Prostate gland (tissue), 2 donors: ENCODE results near the gene RAB30. TPM values are rescaled to one million over a fixed set of nuclear protein-coding genes. Genes with fewer than 3 reads are reported as not detected.

Experiments
- DNase-seq: peaks from one replicate; pipeline ENCODE4 v3.0.0-alpha.2; 2019; ENCODE audit warnings: low spot score
- H3K27ac ChIP-seq, 2 donors: fragments of 200-600 bp; sonication (generic); 2 replicates each; pipeline ENCODE4 v1.5.1; 2017 to 2019
- H3K27me3 ChIP-seq: fragments of 200-600 bp; sonication (generic); replicated peaks from 2 replicates; pipeline ENCODE4 v1.5.1; 2019; ENCODE audit not compliant: insufficient read depth
- H3K36me3 ChIP-seq, 2 donors: fragments of 200-600 bp; sonication (generic); 1 replicate in 1 of 2; 2 replicates in 1 of 2; pipeline versions ENCODE4 v1.5.1 to v1.8.1; 2017 to 2019
- H3K4me1 ChIP-seq: fragments of 200-600 bp; sonication (generic); replicated peaks from 2 replicates; pipeline ENCODE4 v1.5.1; 2019
- H3K4me3 ChIP-seq, 2 donors: fragments of 200-600 bp; sonication (generic); 2 replicates each; pipeline ENCODE4 v1.5.1; 2017 to 2019
- H3K9me3 ChIP-seq: fragments of 200-600 bp; sonication (generic); 2 replicates; pipeline ENCODE4 v1.5.1; 2017
- POLR2A ChIP-seq: fragments of 450-650 bp; IDR thresholded peaks from one replicate; pipeline ENCODE4 v1.6.1; 2016; ENCODE audit warnings: antibody characterized with exemption, mild to moderate bottlenecking
- POLR2AphosphoS5 ChIP-seq: sonication (generic); formaldehyde crosslinking; IDR thresholded peaks from one replicate; pipeline ENCODE4 v1.6.1; 2017; ENCODE audit warnings: antibody characterized with exemption
- WGBS: methylation state at CpG from one replicate; pipeline ENCODE4 v1.1.5; 2018; 5-methylcytosine and 5-hydroxymethylcytosine counted together
- intact Hi-C: fragments of 100-400 bp; cut with DNase I; formaldehyde crosslinking; loops from one replicate; pipeline ENCODE4 v1.14.2; 2022
- total RNA-seq, 2 donors: library from RNA; depleted of rRNA; stranded (reverse); fragments of >200 nt; gene quantifications; one replicate each; pipeline ENCODE4 v1.1.0, GENCODE V29; 2016
- TF ChIP-seq, protein P1 (sequence below), 4 experiments: fragments of 200-600 bp in 2 of 4; fragments of 450-650 bp in 2 of 4; sonication (generic) in 2 of 4; IDR thresholded peaks; 1 replicate in 3 of 4; 2 replicates in 1 of 4; pipeline ENCODE4 v1.5.1; 2016 to 2019; ENCODE audit warnings: antibody characterized with exemption in 4 of 4, mild to moderate bottlenecking in 2 of 4, moderate library complexity in 2 of 4

Gene RAB30
- total RNA-seq, 2 donors from 2014 or later, result 13.3 to 15.9 TPM

DNA sequence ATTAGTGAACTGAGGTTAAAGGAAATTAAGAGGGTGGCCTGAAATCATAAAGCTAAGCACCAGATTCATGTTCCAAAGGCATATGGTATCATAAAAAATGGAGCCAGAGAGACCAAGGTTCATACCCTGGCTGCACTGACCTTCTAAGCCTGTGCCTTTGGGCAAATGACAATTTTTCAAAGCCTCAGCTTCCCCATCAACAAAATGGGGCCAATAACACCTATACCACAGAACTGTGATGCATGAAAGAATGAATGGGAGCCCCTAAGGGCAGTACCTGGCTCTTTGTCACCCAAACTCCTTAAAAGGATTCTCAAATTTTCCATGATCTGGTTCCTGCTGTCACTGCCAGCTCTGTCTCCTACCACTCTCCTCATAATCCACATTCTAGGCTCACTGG lies 72.5 kb downstream of the RAB30 start:
- TF ChIP-seq POLR2AphosphoS5, result no peak
- TF ChIP-seq, protein P1, sequence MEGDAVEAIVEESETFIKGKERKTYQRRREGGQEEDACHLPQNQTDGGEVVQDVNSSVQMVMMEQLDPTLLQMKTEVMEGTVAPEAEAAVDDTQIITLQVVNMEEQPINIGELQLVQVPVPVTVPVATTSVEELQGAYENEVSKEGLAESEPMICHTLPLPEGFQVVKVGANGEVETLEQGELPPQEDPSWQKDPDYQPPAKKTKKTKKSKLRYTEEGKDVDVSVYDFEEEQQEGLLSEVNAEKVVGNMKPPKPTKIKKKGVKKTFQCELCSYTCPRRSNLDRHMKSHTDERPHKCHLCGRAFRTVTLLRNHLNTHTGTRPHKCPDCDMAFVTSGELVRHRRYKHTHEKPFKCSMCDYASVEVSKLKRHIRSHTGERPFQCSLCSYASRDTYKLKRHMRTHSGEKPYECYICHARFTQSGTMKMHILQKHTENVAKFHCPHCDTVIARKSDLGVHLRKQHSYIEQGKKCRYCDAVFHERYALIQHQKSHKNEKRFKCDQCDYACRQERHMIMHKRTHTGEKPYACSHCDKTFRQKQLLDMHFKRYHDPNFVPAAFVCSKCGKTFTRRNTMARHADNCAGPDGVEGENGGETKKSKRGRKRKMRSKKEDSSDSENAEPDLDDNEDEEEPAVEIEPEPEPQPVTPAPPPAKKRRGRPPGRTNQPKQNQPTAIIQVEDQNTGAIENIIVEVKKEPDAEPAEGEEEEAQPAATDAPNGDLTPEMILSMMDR (IDR thresholded peaks at IDR 0.05), result no peak
- TF ChIP-seq POLR2A, result no peak
- H3K9me3 ChIP-seq, result no peaks in the 10 kb centered on the region
- no peak overlapping the region for H3K4me3 ChIP-seq
- intact Hi-C loops, result no loop called here
- no peaks in the 10 kb centered on the region for H3K36me3 ChIP-seq
- H3K27ac ChIP-seq, result no peak overlapping the region
- no peak for DNase-seq
- H3K4me1 ChIP-seq, result no peaks in the 10 kb centered on the region
- no peaks in the 10 kb centered on the region for H3K27me3 ChIP-seq

DNA sequence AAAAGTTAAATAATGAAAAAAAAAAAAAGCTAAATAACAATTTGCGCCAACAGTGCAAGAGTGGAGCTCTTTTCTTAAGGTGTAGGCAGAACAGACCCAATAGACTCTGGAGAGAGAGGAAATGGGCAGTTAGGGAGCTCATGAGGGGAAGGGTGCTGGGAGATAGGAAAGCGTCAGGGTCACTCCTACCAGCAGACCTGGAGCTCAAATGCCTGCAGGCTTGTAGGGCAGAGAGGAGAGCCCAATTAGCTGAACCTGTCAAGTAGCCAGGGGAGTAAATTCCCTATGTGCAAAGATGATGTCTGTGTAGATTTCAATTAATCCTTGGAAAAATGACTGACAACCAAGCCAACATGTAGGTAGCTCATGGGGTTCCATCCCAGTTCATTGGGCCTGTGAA lies 73.0 kb downstream of the RAB30 start:
- H3K27ac ChIP-seq, result no peak overlapping the region
- intact Hi-C loops, result no loop called here
- WGBS, result 94% methylated on average over 2 of the region's 2 CpGs

DNA sequence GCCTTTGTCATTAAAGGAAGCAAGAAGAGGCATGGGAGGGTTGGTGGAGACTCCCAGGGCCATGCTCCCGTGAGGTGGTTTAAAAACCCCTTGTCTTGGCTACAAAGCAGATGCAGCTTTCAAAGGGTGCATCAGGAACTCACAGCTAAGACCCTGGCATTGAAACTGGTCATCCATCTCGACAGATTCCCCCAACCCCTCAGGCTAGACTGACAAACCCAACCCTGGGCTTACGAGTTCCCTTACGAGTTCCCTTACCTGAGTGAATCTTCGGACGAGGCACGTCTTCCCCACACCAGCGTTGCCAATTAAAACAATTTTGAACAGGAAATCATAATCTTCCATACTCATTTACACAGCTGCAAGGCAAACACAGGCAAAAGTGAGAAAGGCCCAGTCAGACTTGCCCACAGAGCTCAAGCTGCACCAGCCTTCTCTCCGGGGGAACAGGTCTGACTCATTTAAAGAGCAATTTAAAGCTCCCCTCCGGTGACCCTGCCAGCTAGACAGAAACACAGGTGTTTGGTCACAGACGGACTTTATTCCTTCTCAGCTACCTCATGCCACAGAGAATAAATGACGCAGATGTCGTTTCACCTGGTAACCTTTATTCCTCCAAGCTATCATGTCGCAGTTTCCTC lies 74.6 kb downstream of the RAB30 start:
- DNase-seq, result peak; percentile 38
- TF ChIP-seq POLR2A, result no peak
- TF ChIP-seq, protein P1 (IDR thresholded peaks at IDR 0.05), result no peak
- TF ChIP-seq POLR2AphosphoS5, result peak; percentile 46
- 44% methylated on average over 14 of the region's 14 CpGs for WGBS
- intact Hi-C loops, result no loop called here
- no peaks in the 10 kb centered on the region for H3K36me3 ChIP-seq
- H3K27me3 ChIP-seq, result no peaks in the 10 kb centered on the region
- H3K9me3 ChIP-seq, result no peaks in the 10 kb centered on the region
- no peak overlapping the region for H3K4me3 ChIP-seq
- H3K27ac ChIP-seq, result peak overlapping the region; percentile 29 to 37
- H3K4me1 ChIP-seq, result no peaks in the 10 kb centered on the region

More for the DNA sequence above, 73.0 kb downstream of the RAB30 start:
- Histone ChIP-seq H3K27me3 (no peaks in the 10 kb centered on the region), H3K36me3 (no peaks in the 10 kb centered on the region), H3K4me1 (no peaks in the 10 kb centered on the region), H3K9me3 (no peaks in the 10 kb centered on the region), H3K4me3 (no peak overlapping the region)
- TF ChIP-seq, protein P1 (IDR thresholded peaks at IDR 0.05), result no peak
- TF ChIP-seq POLR2A, result no peak
- TF ChIP-seq POLR2AphosphoS5, result no peak
- DNase-seq, result no peak

DNA sequence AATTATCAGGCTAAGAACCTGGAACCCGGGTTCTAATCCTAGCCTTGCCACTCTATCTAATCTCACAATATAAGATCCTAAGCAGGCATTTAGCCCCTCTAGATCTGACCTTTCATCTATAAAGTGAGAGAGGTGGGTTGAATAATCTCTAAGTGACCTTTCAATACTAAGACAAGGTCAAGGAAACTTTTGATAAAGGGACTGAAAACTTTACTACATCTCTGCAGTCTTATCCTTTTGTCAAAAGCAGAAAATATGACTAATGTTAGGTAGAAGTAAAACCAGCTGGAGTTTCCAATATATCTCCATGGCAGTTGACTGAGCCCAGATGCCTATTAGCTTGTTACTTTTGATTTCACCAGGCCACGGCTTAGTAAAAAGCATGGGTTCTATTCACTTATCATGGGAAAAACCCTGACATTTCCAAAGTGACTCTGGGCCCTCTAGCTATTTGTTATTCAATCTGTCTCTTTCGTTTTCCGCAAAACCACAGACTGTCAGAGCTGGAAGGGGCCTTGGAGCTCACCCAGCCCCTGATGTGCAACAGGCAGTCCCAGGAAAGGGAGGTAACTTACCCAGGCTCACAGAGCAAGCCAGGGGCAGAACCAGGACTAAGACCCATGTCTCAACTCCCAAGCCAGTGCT lies 75.8 kb downstream of the RAB30 start:
- peak overlapping the region in 1 of 2 donors; percentile 28 for H3K27ac ChIP-seq
- TF ChIP-seq POLR2AphosphoS5 (no peak), POLR2A (no peak)
- TF ChIP-seq, protein P1 (IDR thresholded peaks at IDR 0.05), result no peak
- no peaks in the 10 kb centered on the region for H3K36me3 ChIP-seq
- intact Hi-C loops, result no loop called here
- H3K4me1 ChIP-seq, result no peaks in the 10 kb centered on the region
- H3K4me3 ChIP-seq, result no peak overlapping the region
- H3K9me3 ChIP-seq, result no peaks in the 10 kb centered on the region
- H3K27me3 ChIP-seq, result no peaks in the 10 kb centered on the region
- DNase-seq, result no peak
- WGBS, result 49% methylated on average over 4 of the region's 4 CpGs

DNA sequence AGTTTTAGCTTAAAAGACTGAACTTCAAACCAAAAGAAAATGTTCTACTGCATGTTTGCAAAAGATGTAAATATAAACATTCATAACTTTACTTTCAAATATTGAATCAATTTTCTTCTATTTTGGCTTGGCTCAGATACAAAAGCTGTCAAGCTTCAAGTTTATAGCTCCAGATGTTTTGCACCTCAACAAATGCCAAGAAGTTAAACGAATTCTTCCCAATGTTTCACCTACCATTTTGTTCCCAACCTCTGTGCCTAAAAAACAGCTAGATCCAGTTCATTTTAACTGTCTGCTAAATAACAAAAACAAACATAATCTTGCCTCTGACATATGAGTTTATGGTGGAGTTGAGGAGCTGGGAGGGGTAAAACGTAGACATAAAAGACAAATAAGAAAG lies 76.5 kb downstream of the RAB30 start:
- TF ChIP-seq, protein P1 (IDR thresholded peaks at IDR 0.05), result no peak
- no peak for TF ChIP-seq POLR2A
- no peak for TF ChIP-seq POLR2AphosphoS5
- Histone ChIP-seq H3K27ac (peak overlapping the region in 1 of 2 donors; percentile 28), H3K4me1 (no peaks in the 10 kb centered on the region), H3K9me3 (no peaks in the 10 kb centered on the region), H3K27me3 (no peaks in the 10 kb centered on the region), H3K4me3 (no peak overlapping the region), H3K36me3 (no peaks in the 10 kb centered on the region)
- DNase-seq, result no peak
- WGBS, result 12% methylated on average over 2 of the region's 2 CpGs
- intact Hi-C loops, result no loop called here
